NCI-H345 (cell line): ENCODE results near the gene TNS3.
A peak's percentile ranks its signal among the peaks of the same experiment; 100 is the strongest.
"Not testable (repeated sequence)": the region's sequence is repeated elsewhere in the genome, so short reads cannot be mapped to it uniquely, and the experiment has no call there.

Source experiments
- DNase-seq: peaks from one replicate; lab custom pipeline; 2025; lab: John Stamatoyannopoulos, UW

The TNS3 gene

GRCh38 chr7:47581804-47582763 is at the start of gene TNS3:
TNS3 (minus strand) TSS chr7:47582111; CDS start chr7:47439636, 142,475 bp downstream.
- DNase-seq = no peak

GRCh38 chr7:47631711-47632110 is 49.8 kb upstream of the TNS3 start:
- DNase-seq = no peak

- peak; percentile 13 for DNase-seq
Measured at GRCh38 chr7:47627580-47628283, 45.8 kb upstream of the TNS3 start.

- DNase-seq = peak; percentile 65
Measured at GRCh38 chr7:47625861-47626715, 44.2 kb upstream of the TNS3 start.

GRCh38 chr7:47624689-47625088 is 42.8 kb upstream of the TNS3 start:
- DNase-seq = no peak

GRCh38 chr7:47622946-47623640 is 41.2 kb upstream of the TNS3 start:
- no peak for DNase-seq

- no peak for DNase-seq
Measured at GRCh38 chr7:47622586-47622945, 40.7 kb upstream of the TNS3 start.

- DNase-seq = no peak
Measured at GRCh38 chr7:47621979-47622561, 40.2 kb upstream of the TNS3 start.

GRCh38 chr7:47621347-47621746 is 39.4 kb upstream of the TNS3 start:
- DNase-seq = no peak

GRCh38 chr7:47619806-47620205 is 37.9 kb upstream of the TNS3 start:
- no peak for DNase-seq

- no peak for DNase-seq
Measured at GRCh38 chr7:47617131-47617530, 35.2 kb upstream of the TNS3 start.

GRCh38 chr7:47614450-47614849 is 32.5 kb upstream of the TNS3 start:
- DNase-seq = no peak

GRCh38 chr7:47611045-47611511 is 29.2 kb upstream of the TNS3 start:
- DNase-seq = no peak

- DNase-seq = no peak
Measured at GRCh38 chr7:47610506-47611044, 28.7 kb upstream of the TNS3 start.

- DNase-seq = no peak
Measured at GRCh38 chr7:47609803-47610452, 28.0 kb upstream of the TNS3 start.

- not testable (repeated sequence) for DNase-seq
Measured at GRCh38 chr7:47606593-47607046, 24.7 kb upstream of the TNS3 start.

- DNase-seq = no peak
Measured at GRCh38 chr7:47605816-47606575, 24.1 kb upstream of the TNS3 start.

- DNase-seq = no peak
Measured at GRCh38 chr7:47604496-47604890, 22.6 kb upstream of the TNS3 start.

GRCh38 chr7:47603514-47604255 is 21.8 kb upstream of the TNS3 start:
- DNase-seq = not testable (repeated sequence)
